ENCODE measurements around the gene GRM4.

GRCh38 chr6:34079899-34080298, 66.0 kb downstream of the GRM4 start:
- TF ChIP-seq GATA2 (IDR thresholded peaks at IDR 0.05; ENCODE audit: low read depth, low read length) = no peak
- no peak for TF ChIP-seq GATA3 (IDR thresholded peaks at IDR 0.05; ENCODE audit: low read depth, low read length)
